Measurements from ENCODE around the gene KDM4B. TPM values are rescaled to one million over a fixed set of nuclear protein-coding genes. Genes with fewer than 3 reads are reported as not detected.

Gene KDM4B
- total and polyA plus RNA-seq, 2 donors (not counting 1 experiment from before 2014, with no cell fraction given) = 75.5 to 205 TPM

DNA sequence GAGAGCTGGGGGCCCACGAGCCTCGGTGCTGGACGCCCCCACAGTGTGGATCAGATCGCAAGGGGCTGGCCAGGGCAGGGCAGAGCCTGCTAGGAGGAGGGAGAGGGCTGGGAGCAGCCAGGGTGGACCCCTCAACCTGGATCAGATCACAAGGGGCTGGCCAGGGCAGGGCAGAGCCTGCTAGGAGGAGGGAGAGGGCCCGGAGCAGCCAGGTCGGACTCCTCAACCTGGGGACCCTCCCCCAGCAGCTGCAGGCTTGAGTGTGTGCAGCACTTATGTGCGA, 126.6 kb downstream of the KDM4B start:
- no peak overlapping the region for H3K9ac ChIP-seq (ENCODE audit: low read length)
- no peak overlapping the region for H2AFZ ChIP-seq (ENCODE audit: insufficient read depth, low read depth, low read length, poor library complexity, severe bottlenecking)
- Mint-ChIP-seq H3K4me1 (peaks cover 5% of the 10 kb centered on the region), H3K4me3 (no peak overlapping the region), H3K9me3 (ENCODE audit: insufficient read depth) (peaks cover 7% of the 10 kb centered on the region), H3K27ac (no peak overlapping the region), H3K27me3 (no peaks in the 10 kb centered on the region)
- ATAC-seq (ENCODE audit: low read depth) = no peak
- peaks cover 1 to 11% of the 10 kb centered on the region in 2 experiments for H3K36me3 ChIP-seq (replicated peaks in 1 of 2; ENCODE audit: control extremely low read depth in 1 of 2, control insufficient read depth in 1 of 2, extremely low read depth in 1 of 2, insufficient read depth in 2 of 2, low read length in 1 of 2)
- no peak for TF ChIP-seq EZH2 (IDR thresholded peaks at IDR 0.05; ENCODE audit: borderline replicate concordance, insufficient read depth, low read depth, low read length, poor library complexity, severe bottlenecking)
- TF ChIP-seq, protein P1, sequence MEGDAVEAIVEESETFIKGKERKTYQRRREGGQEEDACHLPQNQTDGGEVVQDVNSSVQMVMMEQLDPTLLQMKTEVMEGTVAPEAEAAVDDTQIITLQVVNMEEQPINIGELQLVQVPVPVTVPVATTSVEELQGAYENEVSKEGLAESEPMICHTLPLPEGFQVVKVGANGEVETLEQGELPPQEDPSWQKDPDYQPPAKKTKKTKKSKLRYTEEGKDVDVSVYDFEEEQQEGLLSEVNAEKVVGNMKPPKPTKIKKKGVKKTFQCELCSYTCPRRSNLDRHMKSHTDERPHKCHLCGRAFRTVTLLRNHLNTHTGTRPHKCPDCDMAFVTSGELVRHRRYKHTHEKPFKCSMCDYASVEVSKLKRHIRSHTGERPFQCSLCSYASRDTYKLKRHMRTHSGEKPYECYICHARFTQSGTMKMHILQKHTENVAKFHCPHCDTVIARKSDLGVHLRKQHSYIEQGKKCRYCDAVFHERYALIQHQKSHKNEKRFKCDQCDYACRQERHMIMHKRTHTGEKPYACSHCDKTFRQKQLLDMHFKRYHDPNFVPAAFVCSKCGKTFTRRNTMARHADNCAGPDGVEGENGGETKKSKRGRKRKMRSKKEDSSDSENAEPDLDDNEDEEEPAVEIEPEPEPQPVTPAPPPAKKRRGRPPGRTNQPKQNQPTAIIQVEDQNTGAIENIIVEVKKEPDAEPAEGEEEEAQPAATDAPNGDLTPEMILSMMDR (IDR thresholded peaks at IDR 0.05) = no peak
- ChIA-PET CTCF (no interaction called here), POLR2A (no interaction called here)
- H4K20me1 ChIP-seq (ENCODE audit: control insufficient read depth, insufficient read depth, low read length, poor library complexity, severe bottlenecking) = peaks cover 21% of the 10 kb centered on the region
- no peak overlapping the region for H3K27ac ChIP-seq (ENCODE audit: low read length in 2 of 2)
- intact Hi-C loops (cut with micrococcal nuclease) = no loop called here
- H3K4me1 ChIP-seq (ENCODE audit: control insufficient read depth in 2 of 2, insufficient read depth in 2 of 2, low read length in 2 of 2) = no peaks in the 10 kb centered on the region
- H3K4me3 ChIP-seq (ENCODE audit: control extremely low read depth in 1 of 5, extremely low read depth in 1 of 5, insufficient read depth in 1 of 5, low read depth in 2 of 5, low read length in 4 of 5) = no peak overlapping the region
- no peaks in the 10 kb centered on the region for H3K27me3 ChIP-seq (replicated peaks in 1 of 4; ENCODE audit: control extremely low read depth in 1 of 4, control insufficient read depth in 3 of 4, insufficient read depth in 4 of 4, low read length in 3 of 4)
- H3K79me2 ChIP-seq (ENCODE audit: control insufficient read depth, insufficient read depth, low read length) = peaks cover 19% of the 10 kb centered on the region
- H3K4me2 ChIP-seq (replicated peaks; ENCODE audit: low read depth, low read length, poor library complexity, severe bottlenecking) = no peak overlapping the region
- WGBS (ENCODE audit: insufficient coverage) = 90% methylated on average over 7 of the region's 7 CpGs
- H3K9me3 ChIP-seq (ENCODE audit: control extremely low read depth in 1 of 3, control insufficient read depth in 2 of 3, insufficient read depth in 1 of 3, low read length in 2 of 3) = peaks cover 0 to 38% (median 24%) of the 10 kb centered on the region in 3 donors
- DNase-seq = no peak

DNA sequence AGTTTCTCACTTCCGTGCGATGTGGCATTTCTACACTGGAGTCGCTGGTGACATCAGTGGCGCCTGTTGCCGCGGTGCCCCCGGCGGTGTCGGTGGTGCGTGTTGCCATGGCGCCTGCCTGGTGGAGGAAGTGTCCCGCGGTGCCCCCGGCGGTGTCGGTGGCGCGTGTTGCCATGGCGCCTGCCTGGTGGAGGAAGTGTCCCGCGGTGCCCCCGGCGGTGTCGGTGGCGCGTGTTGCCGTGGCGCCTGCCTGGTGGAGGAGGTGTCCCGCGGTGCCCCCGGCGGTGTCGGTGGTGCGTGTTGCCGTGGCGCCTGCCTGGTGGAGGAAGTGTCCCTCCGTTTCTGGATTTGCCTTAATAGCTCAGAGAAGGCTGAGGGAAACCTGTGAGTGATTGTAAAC, 127.6 kb downstream of the KDM4B start:
- H3K36me3 ChIP-seq (replicated peaks in 1 of 2; ENCODE audit: control extremely low read depth in 1 of 2, control insufficient read depth in 1 of 2, extremely low read depth in 1 of 2, insufficient read depth in 2 of 2, low read length in 1 of 2) = peaks cover 1 to 11% of the 10 kb centered on the region in 2 experiments
- H3K9me3 ChIP-seq (ENCODE audit: control extremely low read depth in 1 of 3, control insufficient read depth in 2 of 3, insufficient read depth in 1 of 3, low read length in 2 of 3) = peaks cover 0 to 42% (median 26%) of the 10 kb centered on the region in 3 donors
- no peak for TF ChIP-seq EZH2 (IDR thresholded peaks at IDR 0.05; ENCODE audit: borderline replicate concordance, insufficient read depth, low read depth, low read length, poor library complexity, severe bottlenecking)
- H3K27me3 ChIP-seq (replicated peaks in 1 of 4; ENCODE audit: control extremely low read depth in 1 of 4, control insufficient read depth in 3 of 4, insufficient read depth in 4 of 4, low read length in 3 of 4) = no peaks in the 10 kb centered on the region
- H3K79me2 ChIP-seq (ENCODE audit: control insufficient read depth, insufficient read depth, low read length) = peaks cover 23% of the 10 kb centered on the region
- H3K4me2 ChIP-seq (replicated peaks; ENCODE audit: low read depth, low read length, poor library complexity, severe bottlenecking) = no peak overlapping the region
- peaks cover 4% of the 10 kb centered on the region for H3K4me1 Mint-ChIP-seq
- POLR2A ChIA-PET = no interaction called here
- H3K9me3 Mint-ChIP-seq (ENCODE audit: insufficient read depth) = peaks cover 7% of the 10 kb centered on the region
- H3K4me3 ChIP-seq (ENCODE audit: control extremely low read depth in 1 of 5, extremely low read depth in 1 of 5, insufficient read depth in 1 of 5, low read depth in 2 of 5, low read length in 4 of 5) = no peak overlapping the region
- H4K20me1 ChIP-seq (ENCODE audit: control insufficient read depth, insufficient read depth, low read length, poor library complexity, severe bottlenecking) = peaks cover 21% of the 10 kb centered on the region
- 99% methylated on average over 37 of the region's 37 CpGs for WGBS (ENCODE audit: insufficient coverage)
- no peak overlapping the region for H3K27ac ChIP-seq (ENCODE audit: low read length in 2 of 2)
- H2AFZ ChIP-seq (ENCODE audit: insufficient read depth, low read depth, low read length, poor library complexity, severe bottlenecking) = no peak overlapping the region
- ATAC-seq (ENCODE audit: low read depth) (no peak), DNase-seq (no peak)
- no peak overlapping the region for H3K9ac ChIP-seq (ENCODE audit: low read length)
- intact Hi-C loops (cut with micrococcal nuclease) = no loop called here
- no peak overlapping the region for H3K27ac Mint-ChIP-seq
- no peaks in the 10 kb centered on the region for H3K4me1 ChIP-seq (ENCODE audit: control insufficient read depth in 2 of 2, insufficient read depth in 2 of 2, low read length in 2 of 2)
- H3K4me3 Mint-ChIP-seq = no peak overlapping the region
- H3K27me3 Mint-ChIP-seq = no peaks in the 10 kb centered on the region
- CTCF ChIA-PET = no interaction called here

Measured in B cell (primary cell).